Neural cell (in vitro differentiated cells): ENCODE data around the gene KIF4A. TPM values are rescaled to one million over a fixed set of nuclear protein-coding genes. Genes with fewer than 3 reads are reported as not detected.

Source experiments
- H2AFZ ChIP-seq: fragments of 200-600, 300-800 bp; sonication (generic), shearing (Covaris generic); 2 replicates; pipeline ENCODE4 v1.6.0; 2014; ENCODE audit warnings: low read depth, mild to moderate bottlenecking, antibody characterized with exemption, low read length, moderate library complexity
- H3F3A ChIP-seq: fragments of 200-600 bp; shearing (Covaris generic); 2 replicates; pipeline ENCODE4 v1.6.1; 2016; ENCODE audit warnings: mild to moderate bottlenecking, moderate library complexity, mixed read lengths, antibody characterized with exemption, low read length; ENCODE audit not compliant: insufficient read depth, poor library complexity, severe bottlenecking
- H3K27ac ChIP-seq: fragments of 200-600, 300-800 bp; sonication (generic), shearing (Covaris generic); 2 replicates; pipeline ENCODE4 v1.5.1; 2014; ENCODE audit warnings: mild to moderate bottlenecking, low read length, moderate library complexity
- H3K27me3 ChIP-seq: fragments of 300-800, 200-600 bp; sonication (generic), shearing (Covaris generic); 2 replicates; pipeline ENCODE4 v1.6.0; 2014; ENCODE audit warnings: mild to moderate bottlenecking, low read depth, low read length, moderate library complexity; ENCODE audit not compliant: insufficient read depth
- H3K36me3 ChIP-seq: fragments of 300-800, 200-600 bp; sonication (generic), shearing (Covaris generic); 2 replicates; pipeline ENCODE4 v1.5.1; 2014; ENCODE audit warnings: mild to moderate bottlenecking, antibody characterized with exemption, low read length, moderate library complexity; ENCODE audit not compliant: insufficient read depth
- H3K4me2 ChIP-seq: fragments of 300-800, 200-600 bp; sonication (generic), shearing (Covaris generic); 2 replicates; pipeline ENCODE4 v1.6.0; 2014; ENCODE audit warnings: mild to moderate bottlenecking, low read length
- H3K4me3 ChIP-seq: fragments of 300-800, 200-600 bp; sonication (generic), shearing (Covaris generic); 2 replicates; pipeline ENCODE4 v1.5.1; 2014; ENCODE audit warnings: mild to moderate bottlenecking, low read length, moderate library complexity
- H3K79me2 ChIP-seq: fragments of 200-600 bp; shearing (Covaris generic); replicated peaks from 2 replicates; pipeline ENCODE4 v1.6.0; 2014; ENCODE audit warnings: mild to moderate bottlenecking, low read length, moderate library complexity; ENCODE audit not compliant: insufficient read depth
- H3K9ac ChIP-seq: fragments of 300-800, 200-600 bp; sonication (generic), shearing (Covaris generic); 2 replicates; pipeline ENCODE4 v1.6.1; 2016; ENCODE audit warnings: mild to moderate bottlenecking, low read length, mixed read lengths
- H3K9me2 ChIP-seq: fragments of 200-600 bp; shearing (Covaris generic); 2 replicates; pipeline ENCODE4 v1.6.1; 2016; ENCODE audit warnings: mild to moderate bottlenecking, low read length, mixed read lengths; ENCODE audit not compliant: insufficient read depth
- H3K9me3 ChIP-seq: fragments of 200-600, 300-800 bp; sonication (generic), shearing (Covaris generic); 2 replicates; pipeline ENCODE4 v1.6.1; 2016; ENCODE audit warnings: mild to moderate bottlenecking, mixed run types, low read length, moderate library complexity, mixed read lengths
- H4K20me1 ChIP-seq: fragments of 200-600 bp; shearing (Covaris generic); 2 replicates; pipeline ENCODE4 v1.6.1; 2016; ENCODE audit warnings: mild to moderate bottlenecking, mixed run types; ENCODE audit not compliant: insufficient read depth
- EP300 ChIP-seq: fragments of 450-650 bp; conservative IDR thresholded peaks from 2 replicates; pipeline ENCODE4 v1.6.1; 2014; ENCODE audit warnings: antibody characterized with exemption, mild to moderate bottlenecking, moderate library complexity; ENCODE audit not compliant: poor library complexity, severe bottlenecking
- EZH2 ChIP-seq: fragments of 200-600, 300-800 bp; shearing (Covaris generic), sonication (generic); IDR thresholded peaks from 2 replicates; pipeline ENCODE4 v1.6.1; 2014; ENCODE audit warnings: antibody characterized with exemption, low read length, borderline replicate concordance, mild to moderate bottlenecking; ENCODE audit not compliant: insufficient read depth, poor library complexity, severe bottlenecking
- MXI1 ChIP-seq: fragments of 450-650 bp; conservative IDR thresholded peaks from 2 replicates; pipeline ENCODE4 v1.6.1; 2014; ENCODE audit warnings: antibody characterized with exemption, mild to moderate bottlenecking; ENCODE audit not compliant: poor library complexity, severe bottlenecking
- POLR2AphosphoS5 ChIP-seq: IDR thresholded peaks from 2 replicates; pipeline ENCODE4 v1.6.1; 2012
- RAD21 ChIP-seq: fragments of 450-650 bp; conservative IDR thresholded peaks from 2 replicates; pipeline ENCODE4 v1.6.1; 2014; ENCODE audit warnings: antibody characterized with exemption, mild to moderate bottlenecking, moderate library complexity
- SMC3 ChIP-seq: fragments of 450-650 bp; conservative IDR thresholded peaks from 2 replicates; pipeline ENCODE4 v1.6.1; 2014; ENCODE audit warnings: antibody characterized with exemption, mild to moderate bottlenecking, moderate library complexity; ENCODE audit not compliant: poor library complexity
- TAF1 ChIP-seq: IDR thresholded peaks from 2 replicates; pipeline ENCODE4 v1.6.1; 2012; ENCODE audit warnings: low read depth
- polyA plus RNA-seq: library from polyadenylated mRNA; depleted of rRNA; stranded (reverse); fragments of >200 nt; gene quantifications from 2 replicates; pipeline ENCODE4 v1.2.3, GENCODE V29; 2014
- TF ChIP-seq, protein P1 (sequence below): fragments of 450-650 bp; IDR thresholded peaks from 2 replicates; pipeline ENCODE4 v1.5.1; 2014; ENCODE audit warnings: antibody characterized with exemption, mild to moderate bottlenecking, moderate library complexity; ENCODE audit not compliant: poor library complexity, severe bottlenecking
- TF ChIP-seq, protein P2 (sequence below): IDR thresholded peaks from 2 replicates; pipeline ENCODE4 v1.6.1; 2012; ENCODE audit warnings: borderline replicate concordance

KIF4A gene
- polyA plus RNA-seq, 1 donor from 2014 or later = 1.1 TPM

DNA sequence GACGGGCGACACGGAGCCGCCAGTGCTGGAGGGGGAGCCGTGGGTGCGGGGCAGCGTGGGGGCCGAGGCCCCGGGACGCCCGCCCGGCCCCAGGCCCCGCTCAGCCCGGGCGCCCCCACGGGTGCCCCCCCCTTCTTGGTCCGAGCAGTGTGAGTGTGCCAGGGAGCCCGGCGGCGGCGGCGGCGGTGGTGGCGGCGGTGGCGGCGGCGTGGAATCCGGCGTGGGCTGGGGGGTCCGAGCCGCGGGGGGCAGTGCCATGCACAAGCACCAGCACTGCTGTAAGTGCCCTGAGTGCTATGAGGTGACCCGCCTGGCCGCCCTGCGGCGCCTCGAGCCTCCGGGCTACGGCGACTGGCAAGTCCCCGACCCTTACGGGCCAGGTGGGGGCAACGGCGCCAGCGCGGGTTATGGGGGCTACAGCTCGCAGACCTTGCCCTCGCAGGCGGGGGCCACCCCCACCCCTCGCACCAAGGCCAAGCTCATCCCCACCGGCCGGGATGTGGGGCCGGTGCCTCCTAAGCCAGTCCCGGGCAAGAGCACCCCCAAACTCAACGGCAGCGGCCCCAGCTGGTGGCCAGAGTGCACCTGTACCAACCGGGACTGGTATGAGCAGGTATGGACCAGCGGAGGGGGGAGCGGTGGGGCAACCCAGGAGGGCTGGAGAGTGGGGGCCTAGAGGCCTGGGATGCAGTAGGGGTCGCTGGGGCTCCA is 155.2 kb downstream of the KIF4A start:
- Histone ChIP-seq H3K9ac (peak overlapping the region; percentile 80), H3K27me3 (no peaks in the 10 kb centered on the region), H3K4me3 (peak overlapping the region; percentile 85), H3K9me2 (no peaks in the 10 kb centered on the region), H3K36me3 (no peaks in the 10 kb centered on the region), H4K20me1 (no peaks in the 10 kb centered on the region), H3K79me2 (peaks cover 16% of the 10 kb centered on the region), H3F3A (no peaks in the 10 kb centered on the region), H2AFZ (no peak overlapping the region), H3K27ac (peak overlapping the region; percentile 69), H3K4me2 (peak overlapping the region; percentile 6), H3K9me3 (no peaks in the 10 kb centered on the region)
- TF ChIP-seq POLR2AphosphoS5 (peak; percentile 11), RAD21 (no peak), TAF1 (no peak), MXI1 (peak; percentile 50), SMC3 (no peak), EZH2 (no peak)
- TF ChIP-seq, protein P1, sequence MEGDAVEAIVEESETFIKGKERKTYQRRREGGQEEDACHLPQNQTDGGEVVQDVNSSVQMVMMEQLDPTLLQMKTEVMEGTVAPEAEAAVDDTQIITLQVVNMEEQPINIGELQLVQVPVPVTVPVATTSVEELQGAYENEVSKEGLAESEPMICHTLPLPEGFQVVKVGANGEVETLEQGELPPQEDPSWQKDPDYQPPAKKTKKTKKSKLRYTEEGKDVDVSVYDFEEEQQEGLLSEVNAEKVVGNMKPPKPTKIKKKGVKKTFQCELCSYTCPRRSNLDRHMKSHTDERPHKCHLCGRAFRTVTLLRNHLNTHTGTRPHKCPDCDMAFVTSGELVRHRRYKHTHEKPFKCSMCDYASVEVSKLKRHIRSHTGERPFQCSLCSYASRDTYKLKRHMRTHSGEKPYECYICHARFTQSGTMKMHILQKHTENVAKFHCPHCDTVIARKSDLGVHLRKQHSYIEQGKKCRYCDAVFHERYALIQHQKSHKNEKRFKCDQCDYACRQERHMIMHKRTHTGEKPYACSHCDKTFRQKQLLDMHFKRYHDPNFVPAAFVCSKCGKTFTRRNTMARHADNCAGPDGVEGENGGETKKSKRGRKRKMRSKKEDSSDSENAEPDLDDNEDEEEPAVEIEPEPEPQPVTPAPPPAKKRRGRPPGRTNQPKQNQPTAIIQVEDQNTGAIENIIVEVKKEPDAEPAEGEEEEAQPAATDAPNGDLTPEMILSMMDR = no peak
- TF ChIP-seq, protein P2, sequence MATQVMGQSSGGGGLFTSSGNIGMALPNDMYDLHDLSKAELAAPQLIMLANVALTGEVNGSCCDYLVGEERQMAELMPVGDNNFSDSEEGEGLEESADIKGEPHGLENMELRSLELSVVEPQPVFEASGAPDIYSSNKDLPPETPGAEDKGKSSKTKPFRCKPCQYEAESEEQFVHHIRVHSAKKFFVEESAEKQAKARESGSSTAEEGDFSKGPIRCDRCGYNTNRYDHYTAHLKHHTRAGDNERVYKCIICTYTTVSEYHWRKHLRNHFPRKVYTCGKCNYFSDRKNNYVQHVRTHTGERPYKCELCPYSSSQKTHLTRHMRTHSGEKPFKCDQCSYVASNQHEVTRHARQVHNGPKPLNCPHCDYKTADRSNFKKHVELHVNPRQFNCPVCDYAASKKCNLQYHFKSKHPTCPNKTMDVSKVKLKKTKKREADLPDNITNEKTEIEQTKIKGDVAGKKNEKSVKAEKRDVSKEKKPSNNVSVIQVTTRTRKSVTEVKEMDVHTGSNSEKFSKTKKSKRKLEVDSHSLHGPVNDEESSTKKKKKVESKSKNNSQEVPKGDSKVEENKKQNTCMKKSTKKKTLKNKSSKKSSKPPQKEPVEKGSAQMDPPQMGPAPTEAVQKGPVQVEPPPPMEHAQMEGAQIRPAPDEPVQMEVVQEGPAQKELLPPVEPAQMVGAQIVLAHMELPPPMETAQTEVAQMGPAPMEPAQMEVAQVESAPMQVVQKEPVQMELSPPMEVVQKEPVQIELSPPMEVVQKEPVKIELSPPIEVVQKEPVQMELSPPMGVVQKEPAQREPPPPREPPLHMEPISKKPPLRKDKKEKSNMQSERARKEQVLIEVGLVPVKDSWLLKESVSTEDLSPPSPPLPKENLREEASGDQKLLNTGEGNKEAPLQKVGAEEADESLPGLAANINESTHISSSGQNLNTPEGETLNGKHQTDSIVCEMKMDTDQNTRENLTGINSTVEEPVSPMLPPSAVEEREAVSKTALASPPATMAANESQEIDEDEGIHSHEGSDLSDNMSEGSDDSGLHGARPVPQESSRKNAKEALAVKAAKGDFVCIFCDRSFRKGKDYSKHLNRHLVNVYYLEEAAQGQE = no peak

DNA sequence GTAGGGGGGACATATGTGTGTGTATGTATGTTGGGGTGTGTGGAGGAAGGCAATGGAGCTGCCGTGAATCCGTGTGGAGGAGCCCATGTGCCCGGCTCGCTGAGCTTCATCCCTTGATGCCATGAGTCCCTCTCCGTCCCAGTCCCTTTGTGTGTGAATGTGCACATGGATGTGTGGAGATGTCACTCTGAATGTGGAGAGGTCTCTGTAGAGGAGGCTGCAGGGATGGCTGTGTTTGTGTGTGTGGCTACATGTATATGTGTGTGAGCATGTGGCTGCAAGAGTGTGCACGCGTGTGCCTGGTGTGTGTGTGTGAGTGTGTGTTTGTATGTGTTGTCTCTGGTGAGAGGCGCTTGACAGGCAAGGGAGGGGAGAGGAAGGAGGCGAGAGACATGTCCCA is 156.0 kb downstream of the KIF4A start:
- peak overlapping the region; percentile 69 for H3K27ac ChIP-seq
- no peaks in the 10 kb centered on the region for H3K9me3 ChIP-seq
- no peaks in the 10 kb centered on the region for H3K27me3 ChIP-seq
- TF ChIP-seq MXI1 = peak; percentile 52
- no peak for TF ChIP-seq EZH2
- TF ChIP-seq, protein P1 = no peak
- no peak for TF ChIP-seq SMC3
- no peak for TF ChIP-seq EP300
- TF ChIP-seq RAD21 = no peak
- TF ChIP-seq, protein P2 = no peak
- peak; percentile 28 for TF ChIP-seq POLR2AphosphoS5
- TF ChIP-seq TAF1 = no peak
- H3K9me2 ChIP-seq = no peaks in the 10 kb centered on the region
- no peaks in the 10 kb centered on the region for H3F3A ChIP-seq
- H3K79me2 ChIP-seq = peaks cover 16% of the 10 kb centered on the region
- H2AFZ ChIP-seq = no peak overlapping the region
- peak overlapping the region; percentile 80 for H3K9ac ChIP-seq
- H3K4me2 ChIP-seq = peak overlapping the region; percentile 30
- no peaks in the 10 kb centered on the region for H4K20me1 ChIP-seq
- peak overlapping the region; percentile 85 for H3K4me3 ChIP-seq
- H3K36me3 ChIP-seq = no peaks in the 10 kb centered on the region
